Neural progenitor cell (in vitro differentiated cells): ENCODE measurements around the gene GABRD.

Source experiments
- EZH2 ChIP-seq: fragments of 200-600 bp; sonication (generic); IDR thresholded peaks from 2 replicates; pipeline ENCODE4 v1.6.1; 2017; ENCODE audit warnings: antibody characterized with exemption, mild to moderate bottlenecking, moderate library complexity
- EZH2phosphoT487 ChIP-seq: fragments of 200-600 bp; sonication (generic); IDR thresholded peaks from 2 replicates; pipeline ENCODE4 v1.6.1; 2017; ENCODE audit warnings: antibody characterized with exemption
- TF ChIP-seq, protein P1 (sequence below): fragments of 200-600 bp; sonication (generic); IDR thresholded peaks from 2 replicates; pipeline ENCODE4 v1.5.1; 2017; ENCODE audit warnings: antibody characterized with exemption, mild to moderate bottlenecking

DNA sequence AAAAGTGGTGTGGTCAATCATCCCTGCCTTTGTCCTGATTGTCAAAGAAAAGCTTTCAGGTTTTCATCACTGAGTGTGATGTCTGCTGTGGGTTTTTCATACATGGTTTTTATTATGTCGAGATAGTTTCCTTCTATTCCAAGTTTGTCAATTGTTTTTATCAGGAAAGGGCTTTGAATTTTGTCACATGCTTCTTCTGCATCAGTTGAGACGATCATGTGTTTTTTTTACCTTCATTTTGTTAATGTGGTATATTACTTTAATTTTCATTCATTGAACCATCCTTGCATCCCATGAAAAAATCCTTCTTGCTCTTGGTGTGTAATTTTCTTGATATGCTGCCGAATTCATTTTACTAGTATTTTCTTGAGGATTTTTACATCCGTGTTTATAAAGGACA is 46.6 kb downstream of the GABRD start:
- TF ChIP-seq, protein P1, sequence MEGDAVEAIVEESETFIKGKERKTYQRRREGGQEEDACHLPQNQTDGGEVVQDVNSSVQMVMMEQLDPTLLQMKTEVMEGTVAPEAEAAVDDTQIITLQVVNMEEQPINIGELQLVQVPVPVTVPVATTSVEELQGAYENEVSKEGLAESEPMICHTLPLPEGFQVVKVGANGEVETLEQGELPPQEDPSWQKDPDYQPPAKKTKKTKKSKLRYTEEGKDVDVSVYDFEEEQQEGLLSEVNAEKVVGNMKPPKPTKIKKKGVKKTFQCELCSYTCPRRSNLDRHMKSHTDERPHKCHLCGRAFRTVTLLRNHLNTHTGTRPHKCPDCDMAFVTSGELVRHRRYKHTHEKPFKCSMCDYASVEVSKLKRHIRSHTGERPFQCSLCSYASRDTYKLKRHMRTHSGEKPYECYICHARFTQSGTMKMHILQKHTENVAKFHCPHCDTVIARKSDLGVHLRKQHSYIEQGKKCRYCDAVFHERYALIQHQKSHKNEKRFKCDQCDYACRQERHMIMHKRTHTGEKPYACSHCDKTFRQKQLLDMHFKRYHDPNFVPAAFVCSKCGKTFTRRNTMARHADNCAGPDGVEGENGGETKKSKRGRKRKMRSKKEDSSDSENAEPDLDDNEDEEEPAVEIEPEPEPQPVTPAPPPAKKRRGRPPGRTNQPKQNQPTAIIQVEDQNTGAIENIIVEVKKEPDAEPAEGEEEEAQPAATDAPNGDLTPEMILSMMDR, result no peak
- TF ChIP-seq EZH2phosphoT487 (no peak), EZH2 (no peak)
